Stimulated activated CD8-positive, alpha-beta memory T cell treated with anti-CD3 and anti-CD28 coated beads, Interleukin-7, amount 100 ng/mL, for 4 hours (primary cell): Measurements from ENCODE around the gene DFFA.
"Not testable (repeated sequence)": the region's sequence is repeated elsewhere in the genome, so short reads cannot be mapped to it uniquely, and the experiment has no call there.

Experiments used
- DNase-seq, 2 donors: peaks; one replicate each; pipeline ENCODE4 v3.0.0-alpha.2; 2020; ENCODE audit warnings: low read depth in 2 of 2

Gene DFFA

DNA sequence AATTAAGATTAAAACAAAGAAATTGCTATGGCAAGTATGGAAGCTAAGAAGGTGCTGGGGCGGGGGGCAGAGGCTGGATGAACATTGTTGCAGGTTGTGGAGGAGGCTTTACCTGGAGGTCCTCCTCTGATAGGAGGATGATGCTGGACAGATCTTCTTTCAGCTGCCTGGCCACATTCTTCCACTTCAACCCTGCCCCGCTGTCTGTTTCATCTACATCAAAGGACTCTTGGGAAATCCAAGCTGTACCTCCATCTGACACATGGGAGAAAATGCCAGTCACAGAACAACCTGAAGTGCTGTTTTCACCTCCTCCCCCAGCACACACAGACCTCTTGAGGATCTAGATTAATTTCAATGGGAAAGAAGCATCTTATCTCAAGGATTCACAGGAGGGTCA lies 5.3 kb downstream of the DFFA start:
- DNase-seq = no peak

DNA sequence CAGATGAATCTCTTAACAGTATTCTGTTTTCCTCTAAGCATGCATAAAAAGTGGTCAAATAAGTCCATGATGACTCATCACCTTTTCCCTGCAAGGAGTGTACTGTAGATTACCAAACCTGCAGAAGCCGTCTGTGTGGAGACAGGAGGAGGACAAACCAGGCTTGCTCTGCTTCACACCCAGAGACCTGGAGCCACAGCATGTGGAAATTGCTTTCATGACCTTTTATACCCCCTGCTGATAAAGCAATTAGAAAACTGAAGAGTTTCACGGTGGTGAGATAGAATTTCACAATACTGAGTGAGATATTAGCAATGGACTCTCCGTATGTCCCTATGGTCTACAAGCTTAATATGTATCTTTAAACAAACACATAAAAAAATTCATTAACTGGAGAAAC lies 13.1 kb downstream of the DFFA start:
- DNase-seq = no peak

DNA sequence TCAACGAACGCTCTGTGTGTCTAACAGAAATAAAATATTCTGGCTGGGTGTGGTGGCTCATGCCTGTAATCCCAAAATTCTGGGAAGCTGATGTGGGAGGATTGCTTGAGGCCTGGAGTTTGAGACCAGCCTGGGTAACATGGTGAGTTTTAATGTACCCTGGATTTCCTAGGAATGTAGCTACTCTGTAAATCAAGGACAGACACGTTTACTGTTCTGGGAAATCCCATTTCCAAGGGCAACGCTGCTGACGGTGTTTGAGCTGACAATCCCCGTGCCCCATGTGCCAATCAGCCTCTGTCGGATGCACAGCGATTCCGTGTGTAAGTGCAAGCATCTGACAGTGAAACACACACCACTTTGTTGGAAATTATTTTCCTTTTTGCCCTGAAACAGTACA lies 14.5 kb downstream of the DFFA start:
- DNase-seq = no peak

DNA sequence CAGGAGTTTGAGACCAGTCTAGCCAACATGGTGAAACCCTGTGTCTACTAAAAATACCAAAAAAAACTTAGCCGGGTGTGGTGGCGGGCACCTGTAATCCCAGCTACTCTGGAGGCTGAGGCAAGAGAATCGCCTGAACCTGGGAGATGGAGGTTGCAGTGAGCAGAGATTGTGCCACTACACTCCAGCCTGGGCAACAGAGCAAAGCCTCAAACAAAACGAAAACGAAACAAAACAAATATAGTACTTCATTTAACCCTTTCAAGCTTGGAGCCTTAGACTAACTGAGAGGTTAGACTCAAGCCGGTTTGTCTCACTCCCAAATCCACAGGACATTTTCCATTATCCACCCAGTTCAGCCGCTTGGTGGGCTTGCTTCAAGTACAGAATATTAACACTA lies 14.9 kb downstream of the DFFA start:
- DNase-seq = not testable (repeated sequence)

DNA sequence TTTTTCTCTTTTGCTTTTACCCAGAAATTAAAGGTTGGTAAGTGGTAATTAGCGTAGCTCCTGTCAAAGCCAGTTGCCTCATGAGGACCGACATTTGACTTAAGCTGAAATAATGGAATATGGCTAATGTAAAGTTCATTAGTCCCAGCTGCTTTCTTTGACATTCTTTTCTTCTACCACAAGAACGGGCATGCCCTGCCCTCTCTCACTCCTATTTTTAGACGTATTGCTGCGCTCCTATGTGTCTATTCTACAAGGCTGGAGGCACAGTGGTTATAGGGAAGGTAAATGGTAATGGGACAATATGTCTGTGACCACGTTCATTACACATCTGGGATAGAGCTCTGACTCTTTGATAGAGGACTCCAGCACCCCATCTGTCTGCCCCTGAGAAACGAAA lies 15.7 kb downstream of the DFFA start:
- DNase-seq = no peak

DNA sequence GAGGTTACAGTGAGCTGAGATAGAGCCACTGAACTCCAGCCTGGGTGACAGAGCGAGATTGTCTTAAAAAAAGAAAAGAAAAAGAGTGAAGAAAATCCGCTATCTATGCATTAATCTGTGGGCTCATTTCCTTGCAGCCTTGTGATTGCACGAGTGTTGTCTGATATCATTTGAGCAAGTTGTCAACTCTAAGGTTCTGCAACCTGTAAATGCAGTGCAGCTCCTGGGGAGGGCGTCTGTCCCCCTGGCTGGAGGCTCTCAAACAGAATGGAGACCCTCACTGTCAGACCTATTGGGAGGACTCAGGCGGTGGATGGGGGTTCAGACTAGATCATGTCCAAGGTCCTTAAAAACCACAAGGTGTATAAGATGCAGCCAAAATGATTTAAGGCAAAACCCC lies 16.3 kb downstream of the DFFA start:
- DNase-seq = no peak

DNA sequence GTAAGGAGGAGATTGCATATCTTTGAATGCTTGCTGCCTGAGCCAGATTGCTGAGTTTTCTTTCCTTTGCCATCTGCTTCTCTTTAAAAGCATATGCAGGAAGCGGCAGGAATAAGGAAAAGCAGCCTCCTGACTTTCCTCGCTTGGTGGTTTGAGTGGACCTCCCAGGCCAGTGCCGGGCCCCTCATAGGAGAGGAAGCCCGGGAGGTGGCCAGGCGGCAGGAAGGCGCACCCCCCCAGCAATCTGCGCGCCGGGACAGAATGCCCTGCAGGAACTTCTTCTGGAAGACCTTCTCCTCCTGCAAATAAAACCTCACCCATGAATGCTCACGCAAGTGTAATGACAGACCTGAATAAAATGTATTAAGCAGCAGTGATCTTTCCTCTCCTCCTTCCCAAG lies 21.0 kb downstream of the DFFA start:
- DNase-seq = no peak

DNA sequence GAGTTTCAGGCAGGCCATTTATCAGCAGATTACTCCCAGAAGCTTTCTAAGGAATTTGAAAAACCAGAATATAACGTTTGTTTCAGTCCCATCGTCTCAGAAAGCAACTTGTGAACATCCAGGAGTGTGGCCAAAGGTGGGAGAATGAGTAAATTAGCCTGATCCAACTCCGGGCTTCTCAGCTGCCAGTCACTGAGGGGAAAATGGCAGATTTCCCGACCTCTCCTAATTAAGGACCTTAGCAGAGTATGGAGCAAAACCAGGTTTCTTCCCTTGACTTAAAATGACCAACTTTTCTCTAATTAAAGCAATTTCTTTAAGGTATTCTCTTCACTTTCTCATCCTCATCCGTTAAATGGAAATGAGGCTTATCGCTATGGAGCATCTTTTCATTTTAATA lies 21.5 kb downstream of the DFFA start:
- DNase-seq = no peak

DNA sequence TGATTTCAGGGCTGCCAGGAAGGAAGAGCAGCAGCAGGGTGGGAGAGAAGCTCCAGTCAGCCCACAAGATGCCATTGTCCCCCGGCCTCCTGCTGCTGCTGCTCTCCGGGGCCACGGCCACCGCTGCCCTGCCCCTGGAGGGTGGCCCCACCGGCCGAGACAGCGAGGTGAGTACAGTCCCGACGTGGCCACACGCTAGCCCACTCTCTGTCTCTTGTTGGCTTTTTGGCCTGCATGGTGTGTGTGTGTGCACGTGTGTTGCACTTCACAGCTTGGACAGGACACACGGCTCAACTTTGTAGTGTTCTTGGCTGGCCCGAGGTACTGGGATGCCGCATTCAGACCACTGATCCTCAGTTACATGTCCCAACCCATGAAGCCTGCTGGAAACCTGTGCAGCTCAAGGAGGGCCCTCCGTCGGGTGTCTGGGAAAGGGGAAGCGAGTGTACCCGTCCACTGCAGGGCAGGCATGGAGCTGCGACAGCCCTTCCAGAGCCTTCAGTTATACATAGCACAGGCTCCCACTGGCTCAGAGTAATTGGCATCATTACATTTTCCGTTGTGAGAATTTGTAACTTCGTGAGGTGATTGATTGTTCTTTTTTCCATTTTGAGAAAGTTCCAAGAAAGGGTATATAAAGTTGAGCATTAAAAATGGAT lies 22.0 kb downstream of the DFFA start:
- no peak for DNase-seq

DNA sequence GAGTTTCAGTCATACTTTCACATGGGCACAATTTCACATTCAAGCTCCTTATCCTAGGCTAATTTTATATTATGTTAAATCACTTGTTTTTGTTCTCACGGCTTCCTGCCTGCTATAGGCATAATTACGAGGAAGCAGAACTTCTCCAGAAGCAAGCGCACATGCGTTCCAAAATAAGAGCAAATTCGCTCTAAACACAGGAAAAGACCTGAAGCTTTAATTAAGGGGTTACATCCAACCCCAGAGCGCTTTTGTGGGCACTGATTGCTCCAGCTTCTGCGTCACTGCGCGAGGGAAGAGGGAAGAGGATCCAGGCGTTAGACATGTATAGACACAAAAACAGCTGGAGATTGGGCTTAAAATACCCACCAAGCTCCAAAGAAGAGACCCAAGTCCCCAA lies 22.6 kb downstream of the DFFA start, which contains the start of gene CORT:
TSS of gene CORT (plus strand) at position 281 of the 400 bp plus-strand sequence. CDS start 193 bp downstream, outside the sequence.
- DNase-seq = no peak

DNA sequence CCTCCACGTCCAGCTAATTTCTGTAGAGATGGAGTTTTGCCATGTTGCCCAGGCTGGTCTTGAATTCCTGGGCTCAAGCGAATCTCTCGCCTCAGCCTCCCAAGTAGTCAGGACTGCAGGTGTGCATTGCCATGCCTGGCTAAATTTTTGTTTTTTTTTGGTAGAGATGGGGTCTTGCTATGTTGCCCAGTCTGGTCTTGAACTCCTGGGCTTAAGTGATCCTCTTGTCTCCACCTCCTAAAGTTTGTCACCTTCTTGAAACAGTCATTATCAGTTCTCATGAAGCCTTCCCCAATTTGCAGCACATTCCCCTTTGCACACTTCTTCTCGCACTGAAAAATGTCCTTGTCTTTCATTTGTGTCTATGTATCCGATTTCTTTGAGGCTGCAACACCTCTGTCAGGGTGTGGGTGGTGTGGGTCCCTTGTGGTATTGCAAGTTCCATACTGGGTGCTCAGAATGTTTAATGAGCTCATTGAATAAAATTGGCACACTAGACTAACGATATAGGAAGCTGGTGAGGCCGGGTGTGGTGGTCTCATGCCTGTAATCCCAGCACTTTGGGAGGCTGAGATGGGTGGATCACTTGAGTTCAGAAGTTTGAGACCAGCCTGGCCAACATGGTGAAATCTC lies 25.4 kb downstream of the DFFA start:
- no peak for DNase-seq

DNA sequence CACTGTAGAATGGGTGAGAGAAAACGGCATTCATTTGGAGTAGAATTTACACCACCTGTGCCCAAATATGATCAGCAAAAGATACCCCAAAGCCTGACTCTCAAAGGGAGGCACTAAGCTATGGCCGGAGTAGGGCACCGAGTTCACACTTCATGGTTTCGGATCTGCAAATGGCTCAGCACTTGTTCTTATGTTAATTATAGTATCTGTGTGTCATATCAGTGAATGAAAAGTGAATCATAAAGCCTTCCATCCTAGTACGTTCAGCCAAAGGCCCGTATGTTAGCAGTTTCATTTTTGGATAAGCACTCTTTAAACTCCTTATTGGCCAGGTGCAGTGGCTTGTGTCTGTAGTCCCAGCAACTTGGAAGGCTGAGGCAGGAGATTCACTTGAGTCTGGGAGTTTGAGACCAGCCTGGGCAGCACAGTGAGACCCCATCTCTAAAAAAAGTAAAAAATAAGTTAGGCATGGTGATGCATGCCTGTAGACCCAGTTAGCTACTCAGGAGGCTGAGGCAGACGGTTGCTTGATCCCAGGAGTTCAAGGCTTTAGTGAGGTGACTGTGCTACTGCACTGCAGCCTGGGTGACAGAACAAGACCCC lies 27.4 kb downstream of the DFFA start:
- DNase-seq = no peak

DNA sequence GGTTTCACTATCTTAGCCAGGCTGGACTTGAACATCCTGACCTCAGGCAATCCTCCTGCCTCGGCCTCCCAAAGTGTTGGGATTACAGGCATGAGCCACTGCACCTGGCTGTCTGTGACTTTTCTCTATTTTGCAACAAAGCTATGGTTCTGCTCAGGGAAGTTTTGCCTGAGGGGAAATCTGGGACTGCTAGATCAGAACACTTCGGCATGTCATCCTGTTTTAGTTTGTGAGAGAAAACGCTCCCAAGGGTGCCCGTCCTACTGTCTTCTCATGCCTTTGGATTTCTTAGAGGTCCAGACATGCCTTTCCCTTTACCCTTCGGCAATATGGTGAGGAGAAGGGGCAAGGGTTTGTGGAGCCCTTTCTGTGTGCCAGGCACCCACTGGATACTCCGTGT lies 28.1 kb downstream of the DFFA start:
- DNase-seq = no peak

DNA sequence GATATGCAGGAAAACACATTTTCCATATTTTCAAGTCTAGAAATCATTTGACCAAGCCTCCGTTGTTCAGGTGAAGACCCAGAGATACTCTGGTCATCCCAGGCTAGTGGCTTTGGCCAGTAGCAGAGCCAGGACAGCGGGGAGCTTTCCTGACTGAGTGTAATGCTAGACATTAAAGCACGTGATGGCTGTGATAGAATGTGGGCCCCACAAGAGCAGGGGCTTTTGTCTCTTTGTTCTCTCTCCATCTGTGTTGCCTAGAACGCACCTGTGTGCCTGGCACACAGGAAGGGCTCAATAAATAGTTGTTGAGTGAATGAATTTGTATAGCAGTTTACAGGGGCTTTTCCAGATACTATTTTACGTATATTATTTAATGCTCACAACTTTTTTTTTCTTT lies 31.5 kb downstream of the DFFA start:
- no peak for DNase-seq

DNA sequence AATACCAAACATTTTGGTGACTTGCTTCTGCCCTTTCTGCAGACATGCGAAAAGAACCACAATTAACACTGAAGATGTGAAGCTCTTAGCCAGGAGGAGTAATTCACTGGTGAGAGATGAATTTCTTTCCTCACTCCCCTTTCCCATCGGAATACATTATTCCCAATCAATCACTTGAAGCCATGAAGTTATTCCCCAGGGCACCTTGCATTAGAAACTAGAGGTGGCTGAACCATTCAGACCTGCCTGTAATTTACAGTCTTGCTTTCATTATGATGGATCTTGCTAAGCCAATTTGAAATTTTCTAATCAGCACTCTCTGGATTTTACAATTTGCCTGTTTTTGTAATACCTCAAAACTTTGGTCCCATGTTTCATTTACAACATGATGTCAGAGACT lies 32.0 kb downstream of the DFFA start:
- DNase-seq = no peak

DNA sequence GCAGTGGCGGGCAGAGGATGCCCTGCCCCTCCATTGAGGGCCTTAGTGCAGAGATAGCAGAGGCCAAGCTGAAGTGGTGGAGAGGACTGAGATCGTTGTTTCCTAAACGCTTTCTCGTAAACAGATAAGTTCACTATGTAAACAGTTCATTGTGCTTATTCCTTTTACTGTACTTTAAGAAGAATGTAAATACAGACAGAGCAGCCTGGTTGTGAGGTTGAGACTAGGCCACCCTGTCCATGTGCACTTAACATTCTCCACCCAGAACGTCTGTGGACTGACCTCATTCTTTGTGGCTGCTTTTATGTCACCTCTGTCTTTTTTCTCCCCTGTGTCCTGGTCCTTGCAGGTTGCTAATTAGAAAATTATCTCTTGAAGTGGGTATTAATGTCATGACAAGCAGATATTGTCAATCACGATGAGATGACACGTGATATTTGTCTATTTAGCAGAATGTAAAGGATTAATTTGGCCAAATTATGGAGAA lies 33.6 kb downstream of the DFFA start:
- DNase-seq = no peak

DNA sequence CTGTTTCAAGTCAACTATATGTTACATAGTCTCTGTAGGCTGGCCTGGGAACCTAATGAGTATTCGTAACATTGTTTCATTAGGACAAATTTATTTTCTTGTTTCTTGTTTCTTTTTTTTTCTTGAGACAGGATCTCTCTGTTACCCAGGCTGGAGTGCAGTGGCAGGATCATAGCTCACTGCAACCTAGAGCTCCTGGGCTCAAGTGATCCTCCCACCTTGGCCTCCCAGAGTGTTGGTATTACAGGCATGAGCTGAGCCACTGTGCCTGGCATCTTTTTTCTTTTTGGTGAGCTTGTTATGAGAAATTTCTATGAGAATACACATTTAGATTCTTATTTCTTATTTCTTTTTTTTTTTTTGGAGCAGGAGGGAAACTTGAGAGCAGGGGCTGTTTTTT lies 35.3 kb downstream of the DFFA start:
- DNase-seq = no peak

DNA sequence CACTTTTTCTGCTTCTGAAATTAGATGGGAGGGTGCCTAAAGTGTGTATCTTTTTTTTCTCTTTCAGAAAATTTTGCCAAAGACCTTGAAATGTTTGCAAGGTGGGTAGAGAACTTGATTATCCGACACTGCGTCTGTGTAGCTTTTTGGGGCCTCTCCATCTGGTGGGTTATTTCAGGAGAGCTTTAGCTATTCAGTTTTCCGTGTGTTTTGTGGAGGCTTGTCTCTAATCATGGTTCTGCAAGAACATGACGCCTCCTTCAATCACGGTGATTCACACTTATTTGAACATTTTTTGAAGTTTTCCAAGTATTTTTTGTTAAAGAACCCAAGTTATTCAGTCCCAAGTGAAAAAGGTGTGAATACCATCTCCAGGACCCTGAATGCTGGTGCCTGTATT lies 37.7 kb downstream of the DFFA start:
- DNase-seq = no peak

DNA sequence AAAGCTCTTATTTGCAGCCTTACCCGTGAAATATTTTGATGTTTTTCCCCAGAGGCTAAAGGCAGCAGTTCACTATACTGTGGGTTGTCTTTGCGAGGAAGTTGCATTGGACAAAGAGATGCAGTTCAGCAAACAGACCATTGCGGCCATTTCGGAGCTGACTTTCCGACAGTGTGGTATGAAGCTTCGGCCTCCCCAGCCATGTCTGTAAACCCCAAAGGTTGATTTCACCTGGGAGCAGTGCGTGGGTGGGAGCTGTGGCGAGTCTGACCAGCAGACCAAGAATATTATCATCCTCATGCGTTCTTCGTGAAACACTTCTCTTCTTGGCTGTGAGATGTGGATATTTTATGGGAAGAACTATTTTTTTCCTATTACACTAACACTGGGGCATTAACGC lies 38.5 kb downstream of the DFFA start:
- no peak for DNase-seq

DNA sequence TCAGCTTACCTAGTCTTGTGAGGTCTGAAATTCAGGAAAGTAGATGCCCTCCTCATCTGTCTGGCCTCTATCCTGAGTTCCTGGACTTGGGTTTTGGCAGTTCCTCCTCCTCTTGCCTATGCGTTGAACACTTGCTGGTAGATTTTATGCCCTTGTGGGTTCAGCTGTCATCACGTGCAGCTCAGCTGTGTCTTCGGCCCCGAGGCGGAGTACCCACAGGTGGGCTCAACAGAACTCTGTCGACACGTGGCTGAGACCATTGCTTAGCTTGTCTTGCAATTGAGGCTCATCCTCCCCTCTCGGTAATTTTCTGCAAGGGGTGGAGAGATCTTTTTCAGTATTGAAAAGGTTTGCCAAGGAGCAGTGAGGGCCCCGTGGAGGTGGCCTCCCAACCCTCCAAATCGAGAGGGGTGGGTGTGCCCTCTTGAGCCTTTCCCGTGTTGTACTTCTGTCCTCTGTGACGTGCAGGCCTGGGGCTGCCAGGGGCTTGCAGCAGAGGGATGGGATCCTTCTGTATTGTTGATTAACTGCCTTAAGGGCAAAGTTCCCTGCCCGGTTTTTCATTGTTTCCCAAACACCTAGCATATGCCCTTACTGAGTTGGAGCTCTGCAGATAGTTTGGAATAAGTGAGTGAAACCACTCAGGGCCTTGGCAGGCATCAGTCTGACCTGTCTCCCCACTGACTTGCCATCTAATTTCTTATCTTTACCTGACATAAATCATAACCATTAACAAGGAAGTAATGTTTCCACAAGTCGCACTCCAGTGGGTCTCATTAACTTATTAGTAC lies 39.2 kb downstream of the DFFA start:
- no peak for DNase-seq

DNA sequence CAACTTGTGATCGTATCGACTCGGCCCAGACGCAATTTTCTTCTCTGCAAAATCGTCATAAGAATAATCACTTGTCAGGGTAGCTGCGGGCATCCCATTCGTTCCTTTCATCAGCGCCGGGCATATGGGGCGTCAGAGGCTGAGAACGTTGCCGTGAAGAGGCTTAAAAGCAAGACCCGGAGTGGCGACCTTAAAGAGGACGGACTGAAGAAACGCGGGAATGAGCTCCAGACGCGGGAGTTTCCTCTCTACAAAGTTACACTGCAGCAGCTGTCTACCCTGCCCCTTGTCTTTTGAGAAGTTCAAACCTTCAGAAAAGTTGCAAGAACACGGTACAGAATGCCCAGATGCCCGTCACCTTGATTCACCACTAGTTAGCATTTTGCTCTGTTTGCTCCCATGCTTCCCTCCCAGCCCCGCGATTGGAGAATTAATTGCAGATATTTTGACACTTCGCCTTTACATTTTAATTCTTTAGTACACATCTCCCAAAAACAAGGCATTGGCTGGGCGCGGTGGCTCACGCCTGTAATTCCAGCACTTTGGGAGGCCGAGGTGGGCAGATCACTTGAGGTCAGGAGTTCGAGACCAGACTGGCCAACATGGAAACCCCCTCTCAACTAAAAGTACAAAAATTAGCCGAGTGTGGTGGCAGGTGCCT lies 41.1 kb downstream of the DFFA start:
- DNase-seq = no peak
